BE2C (cell line): ENCODE results near the gene KRTAP10-6.

Source experiments
- DNase-seq: peaks from one replicate; pipeline ENCODE4 v3.0.0-alpha.2; 2020
- H3K27me3 ChIP-seq: fragments of 250-450 bp; sonication (Bioruptor Pico); 2 replicates; pipeline ENCODE4 v1.5.1; 2020; ENCODE audit warnings: mild to moderate bottlenecking
- H3K36me3 ChIP-seq: fragments of 250-450 bp; sonication (Bioruptor Pico); 2 replicates; pipeline ENCODE4 v1.5.1; 2020; ENCODE audit warnings: mild to moderate bottlenecking
- H3K4me1 ChIP-seq: fragments of 250-450 bp; sonication (Bioruptor Pico); 2 replicates; pipeline ENCODE4 v1.5.1; 2020
- H3K4me3 ChIP-seq: 2 replicates; pipeline ENCODE4 v1.5.1; 2011; ENCODE audit warnings: low read depth, low read length
- H3K9me3 ChIP-seq: fragments of 250-450 bp; sonication (Bioruptor Pico); 2 replicates; pipeline ENCODE4 v1.5.1; 2020
- CTCF ChIP-seq: IDR thresholded peaks from 2 replicates; pipeline ENCODE4 v1.5.1; 2012; ENCODE audit warnings: mild to moderate bottlenecking, low read depth, low read length

Gene KRTAP10-6

GRCh38 chr21:44626673-44627143 lies 34.4 kb upstream of the KRTAP10-6 start, which contains the start of gene KRTAP10-9:
Gene KRTAP10-9, plus strand, starts transcription at chr21:44627093. Its CDS starts 79 bp downstream, at chr21:44627172.
- no peak within 1 kb of the TSS for H3K4me3 ChIP-seq
- H3K4me1 ChIP-seq: no peaks in the 10 kb centered on the region
- H3K36me3 ChIP-seq: no peaks in the 10 kb centered on the region
- no peak for DNase-seq
- no peaks in the 10 kb centered on the region; the same call in 1 of the 2 replicates for H3K9me3 ChIP-seq
- no peak for TF ChIP-seq CTCF
- no peaks in the 10 kb centered on the region for H3K27me3 ChIP-seq

DNA sequence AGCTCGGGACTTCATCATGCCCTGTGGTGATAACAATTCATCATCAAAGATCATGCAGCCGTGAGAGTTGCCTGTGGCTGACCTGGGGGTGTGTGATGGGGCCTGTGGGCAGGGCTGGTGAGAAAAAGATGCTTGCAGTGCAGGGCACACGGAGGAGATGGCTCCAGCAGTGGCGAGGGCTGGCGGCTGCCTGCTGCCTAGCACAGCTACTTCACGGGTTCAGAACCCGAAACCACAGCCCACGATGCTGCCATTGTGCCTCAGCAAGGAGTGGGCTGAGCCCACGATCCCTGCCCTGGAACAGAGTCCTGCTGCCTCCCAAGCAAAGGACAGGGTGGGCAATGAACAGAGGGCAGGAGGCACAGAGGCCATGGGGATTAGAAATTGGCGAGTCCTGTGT lies 34.0 kb upstream of the KRTAP10-6 start:
- no peak for TF ChIP-seq CTCF
- H3K9me3 ChIP-seq: no peaks in the 10 kb centered on the region; the same call in 1 of the 2 replicates
- H3K4me3 ChIP-seq: no peak overlapping the region
- H3K4me1 ChIP-seq: no peaks in the 10 kb centered on the region
- H3K27me3 ChIP-seq: no peaks in the 10 kb centered on the region
- DNase-seq: no peak
- H3K36me3 ChIP-seq: no peaks in the 10 kb centered on the region

GRCh38 chr21:44625756-44626155 lies 33.5 kb upstream of the KRTAP10-6 start:
- DNase-seq: no peak
- TF ChIP-seq CTCF: no peak
- H3K27me3 ChIP-seq: no peaks in the 10 kb centered on the region
- no peaks in the 10 kb centered on the region for H3K4me1 ChIP-seq
- no peaks in the 10 kb centered on the region; the same call in 1 of the 2 replicates for H3K9me3 ChIP-seq
- H3K36me3 ChIP-seq: no peaks in the 10 kb centered on the region
- no peak overlapping the region for H3K4me3 ChIP-seq

- no peak for TF ChIP-seq CTCF
- no peaks in the 10 kb centered on the region for H3K4me1 ChIP-seq
- H3K36me3 ChIP-seq: no peaks in the 10 kb centered on the region
- DNase-seq: no peak
- H3K9me3 ChIP-seq: no peaks in the 10 kb centered on the region; the same call in 1 of the 2 replicates
- no peaks in the 10 kb centered on the region for H3K27me3 ChIP-seq
- H3K4me3 ChIP-seq: no peak overlapping the region
Measured at GRCh38 chr21:44623575-44623974, 31.3 kb upstream of the KRTAP10-6 start.

GRCh38 chr21:44619886-44620285 lies 27.6 kb upstream of the KRTAP10-6 start:
- Histone ChIP-seq H3K9me3 (no peaks in the 10 kb centered on the region; the same call in 1 of the 2 replicates), H3K36me3 (no peaks in the 10 kb centered on the region), H3K4me1 (no peaks in the 10 kb centered on the region), H3K4me3 (no peak overlapping the region), H3K27me3 (peaks cover 11% of the 10 kb centered on the region)
- TF ChIP-seq CTCF: no peak
- DNase-seq: no peak

DNA sequence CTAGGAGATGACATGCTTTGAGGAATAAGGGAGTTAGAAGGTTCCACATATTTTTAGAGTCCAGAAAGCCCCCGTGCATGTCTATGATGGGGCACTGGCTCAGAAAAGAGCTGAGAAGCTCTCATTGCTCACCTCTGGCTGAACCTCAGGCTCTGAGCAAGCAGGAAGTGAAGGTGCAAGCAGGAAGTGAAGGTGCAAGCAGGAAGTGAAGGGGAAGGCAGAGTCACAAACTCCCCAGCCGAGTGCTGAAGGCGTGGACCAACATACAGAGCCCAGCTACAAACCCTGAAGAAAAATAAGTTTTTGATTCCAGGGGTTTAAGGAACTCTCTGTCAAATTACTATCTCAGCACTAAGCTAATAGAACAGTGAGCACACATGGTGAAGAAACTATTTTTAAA lies 26.6 kb upstream of the KRTAP10-6 start:
- H3K9me3 ChIP-seq: no peaks in the 10 kb centered on the region
- no peaks in the 10 kb centered on the region for H3K4me1 ChIP-seq
- no peak overlapping the region for H3K4me3 ChIP-seq
- no peaks in the 10 kb centered on the region for H3K36me3 ChIP-seq
- DNase-seq: no peak
- H3K27me3 ChIP-seq: peaks cover 11% of the 10 kb centered on the region
- TF ChIP-seq CTCF: no peak
